Neural cell (in vitro differentiated cells): ENCODE results near the gene CDK5RAP2.

Experiments used
- CTCF ChIP-seq: fragments of 450-650 bp; IDR thresholded peaks from 2 replicates; pipeline ENCODE4 v1.5.1; 2014; ENCODE audit warnings: antibody characterized with exemption, mild to moderate bottlenecking, moderate library complexity; ENCODE audit not compliant: poor library complexity, severe bottlenecking
- EZH2 ChIP-seq: fragments of 200-600, 300-800 bp; shearing (Covaris generic), sonication (generic); IDR thresholded peaks from 2 replicates; pipeline ENCODE4 v1.6.1; 2014; ENCODE audit warnings: antibody characterized with exemption, low read length, borderline replicate concordance, mild to moderate bottlenecking; ENCODE audit not compliant: insufficient read depth, poor library complexity, severe bottlenecking
- POLR2AphosphoS5 ChIP-seq: IDR thresholded peaks from 2 replicates; pipeline ENCODE4 v1.6.1; 2012
- RAD21 ChIP-seq: fragments of 450-650 bp; conservative IDR thresholded peaks from 2 replicates; pipeline ENCODE4 v1.6.1; 2014; ENCODE audit warnings: antibody characterized with exemption, mild to moderate bottlenecking, moderate library complexity
- SMC3 ChIP-seq: fragments of 450-650 bp; conservative IDR thresholded peaks from 2 replicates; pipeline ENCODE4 v1.6.1; 2014; ENCODE audit warnings: antibody characterized with exemption, mild to moderate bottlenecking, moderate library complexity; ENCODE audit not compliant: poor library complexity
- TF ChIP-seq, protein P1 (sequence below): IDR thresholded peaks from 2 replicates; pipeline ENCODE4 v1.6.1; 2012; ENCODE audit warnings: borderline replicate concordance

- TF ChIP-seq POLR2AphosphoS5 (no peak), CTCF (no peak), RAD21 (no peak), EZH2 (no peak), SMC3 (no peak)
- TF ChIP-seq, protein P1, sequence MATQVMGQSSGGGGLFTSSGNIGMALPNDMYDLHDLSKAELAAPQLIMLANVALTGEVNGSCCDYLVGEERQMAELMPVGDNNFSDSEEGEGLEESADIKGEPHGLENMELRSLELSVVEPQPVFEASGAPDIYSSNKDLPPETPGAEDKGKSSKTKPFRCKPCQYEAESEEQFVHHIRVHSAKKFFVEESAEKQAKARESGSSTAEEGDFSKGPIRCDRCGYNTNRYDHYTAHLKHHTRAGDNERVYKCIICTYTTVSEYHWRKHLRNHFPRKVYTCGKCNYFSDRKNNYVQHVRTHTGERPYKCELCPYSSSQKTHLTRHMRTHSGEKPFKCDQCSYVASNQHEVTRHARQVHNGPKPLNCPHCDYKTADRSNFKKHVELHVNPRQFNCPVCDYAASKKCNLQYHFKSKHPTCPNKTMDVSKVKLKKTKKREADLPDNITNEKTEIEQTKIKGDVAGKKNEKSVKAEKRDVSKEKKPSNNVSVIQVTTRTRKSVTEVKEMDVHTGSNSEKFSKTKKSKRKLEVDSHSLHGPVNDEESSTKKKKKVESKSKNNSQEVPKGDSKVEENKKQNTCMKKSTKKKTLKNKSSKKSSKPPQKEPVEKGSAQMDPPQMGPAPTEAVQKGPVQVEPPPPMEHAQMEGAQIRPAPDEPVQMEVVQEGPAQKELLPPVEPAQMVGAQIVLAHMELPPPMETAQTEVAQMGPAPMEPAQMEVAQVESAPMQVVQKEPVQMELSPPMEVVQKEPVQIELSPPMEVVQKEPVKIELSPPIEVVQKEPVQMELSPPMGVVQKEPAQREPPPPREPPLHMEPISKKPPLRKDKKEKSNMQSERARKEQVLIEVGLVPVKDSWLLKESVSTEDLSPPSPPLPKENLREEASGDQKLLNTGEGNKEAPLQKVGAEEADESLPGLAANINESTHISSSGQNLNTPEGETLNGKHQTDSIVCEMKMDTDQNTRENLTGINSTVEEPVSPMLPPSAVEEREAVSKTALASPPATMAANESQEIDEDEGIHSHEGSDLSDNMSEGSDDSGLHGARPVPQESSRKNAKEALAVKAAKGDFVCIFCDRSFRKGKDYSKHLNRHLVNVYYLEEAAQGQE = no peak
Observed at GRCh38 chr9:120351106-120351505, 228.9 kb downstream of the CDK5RAP2 start.
